HepG2 (cell line): Measurements from ENCODE around the gene CEP76. TPM values are rescaled to one million over a fixed set of nuclear protein-coding genes. Genes with fewer than 3 reads are reported as not detected.

Experiments used
- ARNT ChIP-seq: fragments of 450-650 bp; IDR thresholded peaks from 2 replicates; pipeline ENCODE4 v1.6.1; 2017
- ASH2L ChIP-seq: fragments of 300-600, 200-600 bp; sonication (generic); IDR thresholded peaks from 2 replicates; pipeline ENCODE4 v1.7.0; 2017; ENCODE audit warnings: low read depth, mild to moderate bottlenecking, moderate library complexity, mixed read lengths, low read length; ENCODE audit not compliant: insufficient read length
- CREB3 ChIP-seq: sonication (generic); formaldehyde crosslinking; IDR thresholded peaks from 2 replicates; pipeline ENCODE4 v1.5.0; 2020; ENCODE audit warnings: missing genetic modification reagents
- GFI1 ChIP-seq: sonication (generic); formaldehyde crosslinking; IDR thresholded peaks from 2 replicates; pipeline ENCODE4 v1.5.0; 2020; ENCODE audit warnings: missing genetic modification reagents, mild to moderate bottlenecking, borderline replicate concordance
- HHEX ChIP-seq: IDR thresholded peaks from 2 replicates; pipeline ENCODE4 v1.6.1; 2016; ENCODE audit warnings: control low read depth
- HNRNPL ChIP-seq: fragments of 200-400 bp; formaldehyde crosslinking; IDR thresholded peaks from 2 replicates; pipeline ENCODE4 v1.6.1; 2017; ENCODE audit warnings: mild to moderate bottlenecking, low read depth, low read length
- KAT7 ChIP-seq: IDR thresholded peaks from 2 replicates; pipeline ENCODE4 v1.6.1; 2018; ENCODE audit warnings: borderline replicate concordance, missing compliant biosample characterization
- KDM2A ChIP-seq: sonication (generic); formaldehyde crosslinking; IDR thresholded peaks from 2 replicates; pipeline ENCODE4 v1.4.0; 2020; ENCODE audit warnings: low read depth, missing genetic modification reagents, borderline replicate concordance
- MAFK ChIP-seq, 2 experiments: IDR thresholded peaks in 1 of 2; conservative IDR thresholded peaks in 1 of 2; 2 replicates each; pipeline ENCODE4 v1.6.1; 2011; ENCODE audit warnings: improper control_type of control experiment in 2 of 2, low read length in 2 of 2
- RAD21 ChIP-seq: fragments of 450-650 bp; formaldehyde crosslinking; IDR thresholded peaks from 2 replicates; pipeline ENCODE4 v1.5.0; 2020; ENCODE audit warnings: mild to moderate bottlenecking
- RBM39 ChIP-seq: fragments of 200-400 bp; formaldehyde crosslinking; IDR thresholded peaks from one replicate; pipeline ENCODE4 v1.6.1; 2018; ENCODE audit warnings: antibody characterized with exemption, mild to moderate bottlenecking, low read depth, low read length; ENCODE audit not compliant: poor library complexity, severe bottlenecking
- RFXAP ChIP-seq: sonication (generic); formaldehyde crosslinking; IDR thresholded peaks from 2 replicates; pipeline ENCODE4 v1.4.0; 2020; ENCODE audit warnings: missing genetic modification reagents, borderline replicate concordance
- SMYD3 ChIP-seq: sonication (generic); formaldehyde crosslinking; IDR thresholded peaks from 2 replicates; pipeline ENCODE4 v1.8.1; 2023; ENCODE audit warnings: mild to moderate bottlenecking, missing genetic modification reagents
- WIZ ChIP-seq: sonication (generic); formaldehyde crosslinking; IDR thresholded peaks from 2 replicates; pipeline ENCODE4 v1.5.1; 2020; ENCODE audit warnings: mild to moderate bottlenecking, missing genetic modification reagents
- ZBTB14 ChIP-seq: sonication (generic); formaldehyde crosslinking; IDR thresholded peaks from 2 replicates; pipeline ENCODE4 v1.4.0; 2020; ENCODE audit warnings: missing genetic modification reagents
- ZFP36L2 ChIP-seq: sonication (generic); formaldehyde crosslinking; IDR thresholded peaks from 2 replicates; pipeline ENCODE4 v1.4.0; 2020; ENCODE audit warnings: missing genetic modification reagents
- ZMYM4 ChIP-seq: sonication (generic); formaldehyde crosslinking; IDR thresholded peaks from 2 replicates; pipeline ENCODE4 v1.8.1; 2023; ENCODE audit warnings: mild to moderate bottlenecking, missing genetic modification reagents
- ZNF160 ChIP-seq: sonication (generic); formaldehyde crosslinking; IDR thresholded peaks from 2 replicates; pipeline ENCODE4 v1.8.0; 2022; ENCODE audit warnings: mild to moderate bottlenecking, inconsistent platforms, missing genetic modification reagents
- ZNF224 ChIP-seq: sonication (generic); formaldehyde crosslinking; IDR thresholded peaks from 2 replicates; pipeline ENCODE4 v1.5.0; 2020; ENCODE audit warnings: mild to moderate bottlenecking, missing genetic modification reagents
- ZNF33A ChIP-seq: sonication (generic); formaldehyde crosslinking; IDR thresholded peaks from 2 replicates; pipeline ENCODE4 v1.5.1; 2020; ENCODE audit warnings: missing genetic modification reagents, mild to moderate bottlenecking, moderate library complexity, borderline replicate concordance
- ZNF367 ChIP-seq: sonication (generic); formaldehyde crosslinking; IDR thresholded peaks from 2 replicates; pipeline ENCODE4 v1.4.0; 2020; ENCODE audit warnings: missing genetic modification reagents, borderline replicate concordance
- ZNF441 ChIP-seq: sonication (generic); formaldehyde crosslinking; IDR thresholded peaks from 2 replicates; pipeline ENCODE4 v1.7.0; 2021; ENCODE audit warnings: missing genetic modification reagents, borderline replicate concordance
- ZNF674 ChIP-seq: sonication (generic); formaldehyde crosslinking; IDR thresholded peaks from 2 replicates; pipeline ENCODE4 v1.5.0; 2020; ENCODE audit warnings: low read depth, mild to moderate bottlenecking, missing genetic modification reagents
- ZNF788 ChIP-seq: sonication (generic); formaldehyde crosslinking; IDR thresholded peaks from 2 replicates; pipeline ENCODE4 v1.5.0; 2020; ENCODE audit warnings: mild to moderate bottlenecking, missing genetic modification reagents, borderline replicate concordance
- ZNF841 ChIP-seq: sonication (generic); formaldehyde crosslinking; IDR thresholded peaks from 2 replicates; pipeline ENCODE4 v1.8.1; 2023; ENCODE audit warnings: missing genetic modification reagents, borderline replicate concordance
- ZNF878 ChIP-seq: sonication (generic); formaldehyde crosslinking; IDR thresholded peaks from 2 replicates; pipeline ENCODE4 v1.8.1; 2023; ENCODE audit warnings: mild to moderate bottlenecking, missing genetic modification reagents, moderate library complexity
- ZNF879 ChIP-seq: sonication (generic); formaldehyde crosslinking; IDR thresholded peaks from 2 replicates; pipeline ENCODE4 v1.8.1; 2023; ENCODE audit warnings: missing genetic modification reagents
- polyA plus RNA-seq, 8 experiments: library from polyadenylated mRNA; depleted of rRNA in 3 of 8; stranded (reverse) in 7 of 8; unstranded in 1 of 8; fragments of >200 nt; fragmentation: Illumina TruSeq in 4 of 8; extraction: Trizol in 4 of 8; gene quantifications; 2 replicates each; pipeline versions ENCODE4 v1.2.1 to v1.2.3, GENCODE V29; 2011 to 2016; ENCODE audit warnings: low read depth in 4 of 8, missing spikeins in 1 of 8, mixed read lengths in 1 of 8; ENCODE audit not compliant: insufficient read depth in 1 of 8
- total RNA-seq, 5 experiments: library from RNA; depleted of rRNA; stranded (reverse); fragments of >200 nt; fragmentation: Illumina TruSeq; extraction: Trizol; gene quantifications; 2 replicates each; pipeline ENCODE4 v1.2.3, GENCODE V29; 2016; ENCODE audit warnings: low read depth in 1 of 5

Gene CEP76
- total and polyA plus RNA-seq, 2 of the 13 experiments (the other 11 are each of a cell fraction or from before 2014, with no cell fraction given), result 13.9 to 15.1 TPM

- 0 out of 2 replicates have a peak, but pooled peaks have one; percentile 61 for TF ChIP-seq ZNF879
- TF ChIP-seq ASH2L, result peak; percentile 97
- TF ChIP-seq RFXAP (CRISPR knock-in tag), result no peak
- no peak for TF ChIP-seq SMYD3 (CRISPR knock-in tag)
- peak; percentile 64 for TF ChIP-seq RBM39
- TF ChIP-seq ZMYM4 (CRISPR knock-in tag), result peak; percentile 73; the same call in 1 of the 2 replicates
- no peak; the same call in 1 of the 2 replicates for TF ChIP-seq CREB3 (CRISPR knock-in tag)
- peak; percentile 72; the same call in 1 of the 2 replicates for TF ChIP-seq ZNF788
- 0 out of 2 replicates have a peak, but pooled peaks have one; percentile 36 for TF ChIP-seq GFI1 (CRISPR knock-in tag)
- TF ChIP-seq ZNF160 (CRISPR knock-in tag), result no peak; the same call in 1 of the 2 replicates
- TF ChIP-seq HHEX, result no peak
- TF ChIP-seq KAT7 (CRISPR knock-in tag), result peak; percentile 72; the same call in 1 of the 2 replicates
- TF ChIP-seq ZNF33A (CRISPR knock-in tag), result peak; percentile 40; the same call in 1 of the 2 replicates
- no peak; the same call in 1 of the 2 replicates for TF ChIP-seq ZNF441 (CRISPR knock-in tag)
- TF ChIP-seq WIZ, result 0 out of 2 replicates have a peak, but pooled peaks have one; percentile 46
- peak; percentile 85 for TF ChIP-seq KDM2A
- TF ChIP-seq ZFP36L2, result no peak
- TF ChIP-seq HNRNPL, result peak; percentile 45; the same call in 1 of the 2 replicates
- no peak for TF ChIP-seq MAFK (conservative IDR thresholded peaks at IDR 0.05 in 1 of 2, IDR thresholded peaks at IDR 0.05 in 1 of 2; ENCODE audit: low read length in 2 of 2)
- TF ChIP-seq ZNF878 (CRISPR knock-in tag), result peak; percentile 54; the same call in 1 of the 2 replicates
- no peak for TF ChIP-seq ARNT
- 0 out of 2 replicates have a peak, but pooled peaks have one; percentile 22 for TF ChIP-seq ZBTB14 (CRISPR knock-in tag)
- peak; percentile 43; the same call in 1 of the 2 replicates for TF ChIP-seq RAD21 (CRISPR knock-in tag)
- no peak for TF ChIP-seq ZNF674 (CRISPR knock-in tag)
- no peak for TF ChIP-seq ZNF841
- no peak for TF ChIP-seq ZNF367
- TF ChIP-seq ZNF224, result no peak
Observed at GRCh38 chr18:12702221-12703095, at the start of gene CEP76, which contains the start of gene PSMG2 (continued).
